HG02852 (cell line): ENCODE results near the gene CCDC77.
A peak's percentile ranks its signal among the peaks of the same experiment; 100 is the strongest.
"Not testable (repeated sequence)": the region's sequence is repeated elsewhere in the genome, so short reads cannot be mapped to it uniquely, and the experiment has no call there.

Source experiments
- ATAC-seq: cut with Tn5 transposase; IDR thresholded peaks from one replicate; pipeline ENCODE4 v1.9.1; 2021; ENCODE audit warnings: mild to moderate bottlenecking, moderate library complexity; ENCODE audit not compliant: unreplicated experiment

CCDC77 gene

GRCh38 chr12:401235-402028 lies at the start of gene CCDC77:
Gene CCDC77, plus strand, starts transcription at chr12:401644. Its CDS starts 7,740 bp downstream, at chr12:409384.
- ATAC-seq: peak; percentile 97

- ATAC-seq: no peak
These were observed 45.0 kb upstream of the CCDC77 start for GRCh38 chr12:356276-356988.

GRCh38 chr12:359091-359490 lies 42.4 kb upstream of the CCDC77 start:
- ATAC-seq: no peak

GRCh38 chr12:366820-367219 lies 34.6 kb upstream of the CCDC77 start:
- ATAC-seq: no peak

- no peak for ATAC-seq
These were observed 33.5 kb upstream of the CCDC77 start for GRCh38 chr12:367972-368371.

GRCh38 chr12:370739-371485 lies 30.5 kb upstream of the CCDC77 start:
- not testable (repeated sequence) for ATAC-seq

GRCh38 chr12:386651-387050 lies 14.8 kb upstream of the CCDC77 start:
- no peak for ATAC-seq

- ATAC-seq: no peak
These were observed 13.4 kb upstream of the CCDC77 start for GRCh38 chr12:388012-388411.

- peak; percentile 30 for ATAC-seq
These were observed 12.8 kb upstream of the CCDC77 start for GRCh38 chr12:388541-389141.

- peak; percentile 79 for ATAC-seq
These were observed 12.0 kb upstream of the CCDC77 start, which contains the start of gene KDM5A for GRCh38 chr12:389142-390096. Gene KDM5A, minus strand, starts transcription at chr12:389320. Its CDS starts 229 bp downstream, at chr12:389091.

- ATAC-seq: no peak
These were observed 616 bp upstream of the CCDC77 start for GRCh38 chr12:400828-401227.

GRCh38 chr12:402029-402389 lies 565 bp downstream of the CCDC77 start:
- ATAC-seq: no peak

- no peak for ATAC-seq
These were observed 13.4 kb downstream of the CCDC77 start for GRCh38 chr12:414859-415258.

- ATAC-seq: no peak
These were observed 17.0 kb downstream of the CCDC77 start for GRCh38 chr12:418432-418831.

- no peak for ATAC-seq
These were observed 21.1 kb downstream of the CCDC77 start for GRCh38 chr12:422526-422925.

- ATAC-seq: not testable (repeated sequence)
These were observed 34.3 kb downstream of the CCDC77 start for GRCh38 chr12:435737-436136.

- ATAC-seq: no peak
These were observed 40.9 kb downstream of the CCDC77 start for GRCh38 chr12:442235-442884.

- ATAC-seq: no peak
These were observed 45.7 kb downstream of the CCDC77 start for GRCh38 chr12:447141-447540.

GRCh38 chr12:449203-449602 lies 47.8 kb downstream of the CCDC77 start:
- no peak for ATAC-seq
